CD14-positive monocyte (primary cell): ENCODE results near the gene PLEKHH3. TPM values are rescaled to one million over a fixed set of nuclear protein-coding genes. Genes with fewer than 3 reads are reported as not detected.
A peak's percentile ranks its signal among the peaks of the same experiment; 100 is the strongest.

ENCODE experiments used
- DNase-seq, 3 donors: peaks; one replicate each; pipeline ENCODE4 v3.0.0-alpha.2; 2011 to 2022
- H2AFZ ChIP-seq: 2 replicates; pipeline ENCODE4 v1.6.0; 2012; ENCODE audit warnings: mild to moderate bottlenecking, low read depth, low read length, inconsistent platforms; ENCODE audit not compliant: insufficient read depth, poor library complexity, severe bottlenecking
- H3K27ac ChIP-seq, 2 donors: 1 replicate in 1 of 2; 2 replicates in 1 of 2; pipeline ENCODE4 v1.5.1; 2012 to 2013; ENCODE audit warnings: low read length in 2 of 2, control low read depth in 1 of 2, inconsistent platforms in 1 of 2, low read depth in 1 of 2, mild to moderate bottlenecking in 1 of 2
- H3K27me3 ChIP-seq, 2 donors: one replicate each; pipeline versions ENCODE4 v1.6.0 to v1.6.1; 2011 to 2013; ENCODE audit warnings: low read length in 2 of 2; ENCODE audit not compliant: control insufficient read depth in 2 of 2, insufficient read depth in 2 of 2
- H3K36me3 ChIP-seq, 2 donors: replicated peaks in 1 of 2; 1 replicate in 1 of 2; 2 replicates in 1 of 2; pipeline versions ENCODE4 v1.5.1 to v1.6.1; 2012 to 2013; ENCODE audit warnings: low read length in 2 of 2, control low read depth in 1 of 2, inconsistent platforms in 1 of 2, mild to moderate bottlenecking in 1 of 2; ENCODE audit not compliant: insufficient read depth in 2 of 2, control insufficient read depth in 1 of 2
- H3K4me1 ChIP-seq, 2 donors: 1 replicate in 1 of 2; 2 replicates in 1 of 2; pipeline versions ENCODE4 v1.5.1 to v1.6.1; 2012 to 2013; ENCODE audit warnings: low read length in 2 of 2, control low read depth in 1 of 2, inconsistent platforms in 1 of 2, mild to moderate bottlenecking in 1 of 2, moderate library complexity in 1 of 2; ENCODE audit not compliant: insufficient read depth in 2 of 2, control insufficient read depth in 1 of 2
- H3K4me2 ChIP-seq: replicated peaks from 2 replicates; pipeline ENCODE3; 2012; ENCODE audit warnings: low read length, moderate library complexity, mild to moderate bottlenecking; ENCODE audit not compliant: poor library complexity, severe bottlenecking; ENCODE audit errors: extremely low read depth
- H3K4me3 ChIP-seq, 3 experiments: fragments of 200-600 bp in 1 of 3; sonication (generic) in 1 of 3; replicated peaks in 1 of 3; 1 replicate in 2 of 3; 2 replicates in 1 of 3; pipeline ENCODE4 v1.5.1; 2011 to 2013; ENCODE audit warnings: low read length in 3 of 3, mild to moderate bottlenecking in 3 of 3, control low read depth in 2 of 3, low read depth in 2 of 3, inconsistent platforms in 1 of 3, moderate library complexity in 1 of 3
- H3K79me2 ChIP-seq: 2 replicates; pipeline ENCODE4 v1.6.0; 2012; ENCODE audit warnings: mild to moderate bottlenecking, control low read depth, inconsistent platforms, low read length, moderate library complexity; ENCODE audit not compliant: insufficient read depth
- H3K9ac ChIP-seq: 2 replicates; pipeline ENCODE4 v1.6.0; 2017; ENCODE audit warnings: low read length, mild to moderate bottlenecking; ENCODE audit not compliant: insufficient read depth, poor library complexity, severe bottlenecking
- H3K9me3 ChIP-seq, 2 donors: replicated peaks in 1 of 2; 1 replicate in 1 of 2; 2 replicates in 1 of 2; pipeline versions ENCODE4 v1.5.1 to v1.6.1; 2012 to 2013; ENCODE audit warnings: low read length in 2 of 2, control low read depth in 1 of 2; ENCODE audit not compliant: control insufficient read depth in 1 of 2, insufficient read depth in 1 of 2
- H4K20me1 ChIP-seq: 2 replicates; pipeline ENCODE4 v1.6.0; 2012; ENCODE audit warnings: mild to moderate bottlenecking, low read length, control low read depth, moderate library complexity; ENCODE audit not compliant: insufficient read depth
- H3K27ac Mint-ChIP-seq, 7 donors: one replicate each; pipeline ENCODE4 v1.8.0; 2020; ENCODE audit warnings: mild to moderate bottlenecking in 7 of 7, mixed read lengths in 7 of 7, moderate library complexity in 6 of 7, inconsistent platforms in 2 of 7
- H3K27me3 Mint-ChIP-seq, 3 donors: one replicate each; pipeline ENCODE4 v1.8.0; 2021 to 2022; ENCODE audit warnings: low read depth in 3 of 3, mild to moderate bottlenecking in 3 of 3, mixed read lengths in 3 of 3, moderate library complexity in 3 of 3, inconsistent platforms in 1 of 3
- H3K36me3 Mint-ChIP-seq, 2 donors: one replicate each; pipeline ENCODE4 v1.8.0; 2020; ENCODE audit warnings: mixed read lengths in 2 of 2, inconsistent platforms in 1 of 2, mild to moderate bottlenecking in 1 of 2
- H3K4me1 Mint-ChIP-seq: one replicate; pipeline ENCODE4 v1.8.0; 2020; ENCODE audit warnings: mild to moderate bottlenecking, mixed read lengths
- H3K4me3 Mint-ChIP-seq, 2 donors: one replicate each; pipeline ENCODE4 v1.8.0; 2020; ENCODE audit warnings: mild to moderate bottlenecking in 2 of 2, mixed read lengths in 2 of 2, moderate library complexity in 1 of 2
- H3K9me3 Mint-ChIP-seq, 7 donors: one replicate each; pipeline ENCODE4 v1.8.0; 2020 to 2022; ENCODE audit warnings: mixed read lengths in 7 of 7, mild to moderate bottlenecking in 6 of 7, moderate library complexity in 6 of 7, inconsistent platforms in 2 of 7
- WGBS: methylation state at CpG from one replicate; pipeline ENCODE4 v1.1.5; 2013; ENCODE audit warnings: missing lambda C conversion rate; ENCODE audit not compliant: insufficient coverage; 5-methylcytosine and 5-hydroxymethylcytosine counted together
- intact Hi-C, 2 donors: fragments of 100-400 bp; cut with micrococcal nuclease; formaldehyde crosslinking; loops; one replicate each; pipeline versions ENCODE4 v1.15.0 to v1.15.1; 2023
- polyA plus RNA-seq, 3 donors: library from polyadenylated mRNA; depleted of rRNA in 1 of 3; unstranded in 2 of 3; stranded (reverse) in 1 of 3; fragments of 300-500 nt in 2 of 3; fragments of >200 nt in 1 of 3; fragmentation: Illumina TruSeq in 2 of 3; gene quantifications; 1 replicate in 2 of 3; 2 replicates in 1 of 3; pipeline ENCODE4 v1.2.3, GENCODE V29; 2012 to 2021
- TF ChIP-seq, protein P1 (sequence below): fragments of 200-600 bp; IDR thresholded peaks from one replicate; pipeline ENCODE4 v1.8.0; 2022; ENCODE audit warnings: antibody characterized with exemption, mild to moderate bottlenecking

The PLEKHH3 gene
- polyA plus RNA-seq, 3 donors: 0.38 to 0.43 (median 0.41) TPM

DNA sequence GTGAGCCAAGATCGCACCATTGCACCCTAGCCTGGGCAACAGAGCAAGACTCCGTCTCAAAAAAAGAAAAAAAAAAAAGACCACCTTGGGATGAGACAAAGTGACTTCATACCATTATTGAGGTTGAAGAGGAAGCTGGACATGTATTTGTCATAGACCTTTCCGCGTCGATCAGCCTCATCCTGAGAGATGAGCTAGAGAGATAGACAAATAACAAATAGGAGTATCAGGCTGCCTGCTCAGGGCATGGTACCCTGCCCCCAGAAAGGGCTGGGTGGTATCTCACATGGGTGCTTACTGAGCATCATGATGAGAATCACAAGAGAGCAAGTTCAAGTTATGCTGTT lies 27.7 kb upstream of the PLEKHH3 start:
- no peak for DNase-seq
- Histone ChIP-seq H4K20me1 (no peaks in the 10 kb centered on the region), H3K4me3 (no peak overlapping the region), H3K79me2 (no peaks in the 10 kb centered on the region), H3K27ac (no peak overlapping the region), H3K4me2 (no peak overlapping the region), H3K36me3 (peaks cover 88 to 97% of the 10 kb centered on the region in 2 donors), H3K9ac (no peak overlapping the region), H3K27me3 (no peaks in the 10 kb centered on the region), H3K4me1 (no peaks in the 10 kb centered on the region), H2AFZ (no peak overlapping the region), H3K9me3 (no peaks in the 10 kb centered on the region)
- H3K27me3 Mint-ChIP-seq: peaks cover 0 to 2% (median 0%) of the 10 kb centered on the region in 3 donors
- intact Hi-C loops: no loop called here
- 100% methylated on average over 3 of the region's 5 CpGs for WGBS
- no peaks in the 10 kb centered on the region for H3K4me1 Mint-ChIP-seq
- TF ChIP-seq, protein P1, sequence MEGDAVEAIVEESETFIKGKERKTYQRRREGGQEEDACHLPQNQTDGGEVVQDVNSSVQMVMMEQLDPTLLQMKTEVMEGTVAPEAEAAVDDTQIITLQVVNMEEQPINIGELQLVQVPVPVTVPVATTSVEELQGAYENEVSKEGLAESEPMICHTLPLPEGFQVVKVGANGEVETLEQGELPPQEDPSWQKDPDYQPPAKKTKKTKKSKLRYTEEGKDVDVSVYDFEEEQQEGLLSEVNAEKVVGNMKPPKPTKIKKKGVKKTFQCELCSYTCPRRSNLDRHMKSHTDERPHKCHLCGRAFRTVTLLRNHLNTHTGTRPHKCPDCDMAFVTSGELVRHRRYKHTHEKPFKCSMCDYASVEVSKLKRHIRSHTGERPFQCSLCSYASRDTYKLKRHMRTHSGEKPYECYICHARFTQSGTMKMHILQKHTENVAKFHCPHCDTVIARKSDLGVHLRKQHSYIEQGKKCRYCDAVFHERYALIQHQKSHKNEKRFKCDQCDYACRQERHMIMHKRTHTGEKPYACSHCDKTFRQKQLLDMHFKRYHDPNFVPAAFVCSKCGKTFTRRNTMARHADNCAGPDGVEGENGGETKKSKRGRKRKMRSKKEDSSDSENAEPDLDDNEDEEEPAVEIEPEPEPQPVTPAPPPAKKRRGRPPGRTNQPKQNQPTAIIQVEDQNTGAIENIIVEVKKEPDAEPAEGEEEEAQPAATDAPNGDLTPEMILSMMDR: no peak
- H3K36me3 Mint-ChIP-seq: peaks cover 88 to 99% of the 10 kb centered on the region in 2 donors
- no peaks in the 10 kb centered on the region for H3K9me3 Mint-ChIP-seq
- H3K4me3 Mint-ChIP-seq: no peak overlapping the region
- peak overlapping the region in 1 of 7 donors; percentile 15 for H3K27ac Mint-ChIP-seq

DNA sequence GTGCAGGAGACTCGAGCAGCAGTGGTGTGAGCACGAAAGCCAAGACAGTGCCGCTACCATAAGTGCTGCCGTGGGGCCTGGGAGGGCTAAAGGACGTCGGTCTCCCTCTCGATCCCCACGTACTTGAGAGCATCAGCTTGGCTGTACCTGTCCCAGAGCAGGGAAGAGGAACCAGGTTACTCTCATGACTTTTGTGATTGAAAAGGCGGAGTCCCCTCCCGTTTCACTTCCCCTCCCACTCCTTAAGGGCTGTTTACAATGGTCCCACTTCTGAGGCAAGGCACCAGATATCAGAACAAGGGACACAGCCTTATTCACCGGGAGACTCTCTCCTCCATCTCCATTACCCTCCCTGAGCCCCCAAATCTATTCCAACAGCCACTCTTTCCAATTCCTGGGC lies 25.7 kb upstream of the PLEKHH3 start:
- no peak overlapping the region for H3K27ac ChIP-seq
- H3K4me1 ChIP-seq: no peaks in the 10 kb centered on the region
- H4K20me1 ChIP-seq: no peaks in the 10 kb centered on the region
- no peaks in the 10 kb centered on the region for H3K4me1 Mint-ChIP-seq
- intact Hi-C loops: no loop called here
- H3K4me2 ChIP-seq: no peak overlapping the region
- no peak overlapping the region for H3K9ac ChIP-seq
- H3K36me3 Mint-ChIP-seq: peaks cover 71 to 89% of the 10 kb centered on the region in 2 donors
- peaks cover 0 to 2% (median 0%) of the 10 kb centered on the region in 3 donors for H3K27me3 Mint-ChIP-seq
- DNase-seq: no peak
- H3K36me3 ChIP-seq: peaks cover 69 to 87% of the 10 kb centered on the region in 2 donors
- H3K4me3 Mint-ChIP-seq: no peak overlapping the region
- no peaks in the 10 kb centered on the region for H3K9me3 Mint-ChIP-seq
- 94% methylated on average over 11 of the region's 11 CpGs for WGBS
- no peak overlapping the region for H2AFZ ChIP-seq
- H3K9me3 ChIP-seq: no peaks in the 10 kb centered on the region
- H3K79me2 ChIP-seq: no peaks in the 10 kb centered on the region
- no peak overlapping the region for H3K4me3 ChIP-seq
- no peak overlapping the region for H3K27ac Mint-ChIP-seq
- no peaks in the 10 kb centered on the region for H3K27me3 ChIP-seq
- TF ChIP-seq, protein P1: no peak
